Fibroblast of skin of scalp (primary cell): ENCODE measurements around the gene RPS6KB2.
"Not testable (repeated sequence)": the region's sequence is repeated elsewhere in the genome, so short reads cannot be mapped to it uniquely, and the experiment has no call there.

Experiments
- DNase-seq: peaks from one replicate; pipeline ENCODE4 v3.0.0-alpha.2; 2013

Gene RPS6KB2

DNA sequence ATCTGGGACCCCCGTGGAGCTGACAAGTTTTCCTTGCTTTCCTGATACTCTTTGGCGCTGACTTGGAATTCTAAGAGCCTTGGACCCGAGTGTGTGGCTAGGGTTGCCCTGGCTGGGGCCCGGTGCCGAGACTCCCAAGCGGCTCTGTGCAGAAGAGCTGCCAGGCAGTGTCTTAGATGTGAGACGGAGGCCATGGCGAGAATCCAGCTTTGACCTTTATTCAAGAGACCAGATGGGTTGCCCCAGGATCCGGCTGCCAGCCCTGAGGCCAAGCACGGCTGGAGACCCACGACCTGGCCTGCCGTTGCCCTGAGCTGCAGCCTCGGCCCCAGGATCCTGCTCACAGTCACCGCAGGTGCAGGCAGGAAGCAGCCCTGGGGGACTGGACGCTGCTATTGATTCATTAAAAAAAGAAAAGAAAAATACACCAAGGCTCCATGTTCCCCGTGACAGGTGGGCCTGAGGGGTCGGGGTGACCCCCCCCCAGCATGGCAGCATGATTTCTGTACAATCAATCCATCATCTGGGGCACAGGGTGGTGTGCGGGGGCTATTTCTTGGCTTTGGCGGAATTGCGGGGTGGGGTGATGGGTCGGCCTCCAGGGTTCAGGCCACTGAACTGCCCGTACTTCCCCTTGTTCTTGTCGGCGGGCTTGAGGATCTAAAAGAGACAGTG lies 30.2 kb upstream of the RPS6KB2 start:
- no peak for DNase-seq

DNA sequence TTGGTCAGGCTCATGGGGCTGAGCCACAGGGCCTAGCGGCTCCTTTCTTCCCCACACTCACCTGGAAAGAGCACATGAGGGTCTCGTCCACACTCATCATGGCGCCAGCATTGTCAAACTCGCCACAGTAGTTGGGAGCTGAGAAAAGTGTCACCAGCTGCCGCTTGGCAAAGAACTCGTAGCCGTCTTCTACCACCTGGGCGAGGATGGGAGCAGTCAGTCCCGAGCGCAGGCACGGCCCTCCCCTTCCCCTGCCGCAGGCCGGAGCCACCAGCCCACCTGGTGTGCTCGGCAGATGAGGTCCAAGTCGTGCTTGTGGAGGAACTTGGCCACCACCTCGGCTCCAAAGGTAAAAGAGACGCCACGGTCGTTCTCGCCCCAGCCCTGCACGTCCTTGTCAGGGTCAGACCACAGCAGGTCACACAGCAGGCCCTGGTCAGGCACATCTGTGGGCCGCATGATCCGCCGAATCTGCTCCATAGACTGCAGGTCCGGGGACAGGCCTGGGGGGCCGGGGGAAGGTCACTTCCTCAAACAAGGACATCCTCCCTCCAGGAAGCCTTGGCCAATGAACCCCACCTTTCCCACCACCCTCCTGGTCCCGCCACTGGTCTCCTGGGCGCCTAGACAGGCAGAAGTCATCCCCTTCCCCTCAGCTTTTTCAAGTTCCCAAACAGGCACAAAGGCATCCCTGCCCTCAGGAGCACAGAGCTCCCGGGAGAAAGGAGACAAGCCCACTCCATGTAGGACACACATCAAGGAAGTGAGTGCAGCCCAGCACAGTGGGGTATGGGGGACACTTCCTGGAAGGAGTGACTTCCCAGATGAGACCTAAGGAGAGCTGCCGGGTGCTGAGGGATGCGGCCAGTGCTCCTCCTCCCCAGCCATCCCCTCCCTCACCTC lies 29.4 kb upstream of the RPS6KB2 start:
- no peak for DNase-seq

DNA sequence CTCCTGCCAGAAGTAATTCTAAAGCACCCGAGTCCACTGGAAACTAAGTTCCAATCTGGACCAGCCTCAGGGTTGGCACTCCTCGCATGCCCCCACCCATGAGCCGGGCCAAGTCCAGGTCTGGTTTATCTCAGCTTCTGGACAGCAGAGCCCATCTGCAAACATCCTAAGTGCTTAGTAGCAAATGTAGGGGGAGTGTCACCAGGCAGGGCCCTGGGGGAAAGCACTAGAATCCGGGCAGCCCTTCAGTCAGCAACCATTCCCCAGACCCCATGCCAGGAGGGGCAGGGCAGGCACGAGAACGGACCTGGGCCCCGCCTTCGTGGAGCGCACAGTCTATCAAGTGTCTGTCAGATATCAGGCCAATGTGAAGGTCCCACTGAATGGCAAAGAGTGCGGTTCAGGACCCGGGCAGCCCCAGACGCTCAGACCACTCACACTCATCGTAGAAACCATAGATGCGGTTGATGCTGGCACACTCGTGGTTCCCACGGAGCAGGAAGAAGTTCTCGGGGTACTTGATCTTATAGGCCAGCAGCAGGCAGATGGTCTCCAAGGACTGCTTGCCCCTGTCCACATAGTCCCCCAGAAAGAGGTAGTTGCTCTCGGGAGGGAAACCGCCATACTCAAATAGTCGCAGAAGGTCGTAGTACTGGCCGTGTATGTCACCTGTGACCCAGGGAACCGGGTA lies 27.9 kb upstream of the RPS6KB2 start:
- no peak for DNase-seq

DNA sequence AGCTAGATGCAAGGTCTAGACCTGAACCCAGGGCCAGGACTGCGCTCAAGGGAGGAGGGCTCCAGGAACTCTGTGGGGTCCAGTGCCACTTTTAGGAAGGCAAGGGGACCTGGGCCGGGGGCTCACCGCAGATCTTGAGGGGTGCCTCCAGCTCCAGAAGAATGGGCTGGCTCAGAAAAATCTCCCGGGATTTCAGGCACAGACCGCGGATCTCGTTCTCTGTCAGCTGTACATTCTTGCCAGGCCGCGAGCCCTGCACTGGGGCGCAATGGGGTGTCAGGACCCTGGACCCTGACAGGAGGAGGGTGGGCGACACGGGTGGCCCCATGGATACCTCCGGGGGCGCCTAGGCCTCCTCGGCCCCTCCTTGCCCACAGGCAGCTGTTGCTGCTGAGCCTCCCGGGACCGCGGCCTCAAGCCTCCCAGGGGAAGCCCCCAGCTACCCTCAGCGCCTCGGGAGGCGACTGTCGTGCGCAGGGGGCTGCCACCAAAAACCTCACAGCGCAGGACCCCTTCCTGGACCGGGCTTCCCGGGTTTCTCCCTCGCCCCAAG lies 27.3 kb upstream of the RPS6KB2 start:
- DNase-seq = no peak

DNA sequence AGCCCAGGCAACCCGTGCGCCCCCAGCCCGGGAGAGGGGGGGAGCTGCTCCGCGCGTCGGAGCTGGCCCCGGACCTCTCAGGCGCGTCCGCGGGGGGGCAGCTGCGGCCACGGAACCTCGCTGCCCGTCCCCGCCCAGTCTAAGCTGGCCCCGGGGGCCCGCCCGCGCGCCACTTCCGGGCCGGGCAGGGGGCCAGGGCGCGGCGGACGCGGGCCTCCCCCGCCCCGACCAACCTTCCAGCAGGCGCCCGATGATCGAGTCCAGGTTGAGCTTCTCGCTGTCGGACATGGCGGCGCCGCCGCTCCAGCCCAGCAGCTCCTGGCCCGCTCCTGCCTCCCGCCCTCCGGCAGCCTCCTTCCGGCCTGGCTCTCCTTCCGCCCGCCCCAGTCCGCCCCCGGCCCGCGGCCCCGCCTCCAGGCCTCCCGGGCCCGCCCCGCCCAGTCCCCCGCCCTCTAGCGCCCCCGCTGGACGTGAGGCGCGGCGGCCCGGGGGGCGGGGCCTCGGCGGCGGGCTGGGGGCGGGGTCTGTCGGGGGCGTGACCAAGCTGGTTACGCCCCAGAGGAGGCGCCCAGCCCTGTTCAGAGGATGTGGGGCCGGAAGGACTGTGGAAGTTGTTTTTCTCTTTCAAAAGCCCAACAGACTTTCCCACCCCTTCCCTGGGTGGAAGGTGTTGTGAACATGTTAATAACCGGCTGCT lies 26.7 kb upstream of the RPS6KB2 start, which contains the start of gene PPP1CA:
TSS of gene PPP1CA (minus strand) at position 364 of the 697 bp plus-strand sequence. CDS start at position 288, 76 bp downstream.
- DNase-seq = peak; percentile 91

DNA sequence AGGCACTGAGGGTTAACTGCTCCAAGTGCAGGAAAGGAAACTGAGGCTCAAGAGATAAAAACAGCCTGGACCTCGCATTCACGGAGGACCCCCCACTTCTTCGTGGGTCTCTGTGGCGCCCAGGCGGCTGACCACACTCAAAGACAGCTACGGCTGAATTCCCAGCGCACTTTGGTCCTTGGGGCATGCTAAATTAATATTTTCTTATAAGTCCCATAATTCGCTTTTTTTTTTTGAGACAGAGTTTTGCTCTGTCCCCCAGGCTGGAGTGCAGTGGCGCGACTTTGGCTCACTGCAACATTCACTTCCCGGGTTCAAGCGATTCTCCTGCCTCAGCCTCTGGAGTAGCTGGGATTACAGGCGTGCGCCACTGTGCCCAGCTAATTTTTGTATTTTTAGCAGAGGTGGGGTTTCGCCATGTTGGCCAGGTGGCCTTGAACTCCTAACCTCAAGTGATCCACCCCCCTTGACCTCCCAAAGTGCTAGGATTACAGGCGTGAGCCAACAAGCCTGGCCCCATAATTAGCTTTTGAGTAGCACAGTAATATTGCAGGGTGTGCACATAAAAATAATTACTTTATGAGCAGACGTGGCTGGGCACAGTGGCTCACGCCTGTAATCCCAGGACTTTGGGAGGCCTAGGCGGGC lies 26.0 kb upstream of the RPS6KB2 start:
- not testable (repeated sequence) for DNase-seq

DNA sequence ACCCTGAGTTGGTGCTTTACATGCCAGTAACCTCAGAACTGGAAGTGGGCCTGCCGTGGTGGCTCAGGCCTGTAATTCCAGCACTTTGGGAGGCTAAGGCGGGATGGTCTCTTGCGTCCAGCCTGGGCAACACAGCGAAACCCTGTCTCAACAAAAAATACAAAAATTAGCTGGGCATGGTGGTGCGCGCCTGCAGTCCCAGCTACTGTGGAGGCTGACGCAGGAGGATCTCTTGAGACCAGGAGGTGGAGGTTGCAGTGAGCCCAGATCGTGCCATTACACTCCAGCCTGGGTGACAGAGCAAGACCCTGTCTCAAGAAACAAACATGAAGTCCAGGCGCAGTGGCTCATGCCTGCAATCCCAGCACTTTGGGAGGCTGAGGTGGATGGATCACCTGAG lies 25.2 kb upstream of the RPS6KB2 start:
- not testable (repeated sequence) for DNase-seq

DNA sequence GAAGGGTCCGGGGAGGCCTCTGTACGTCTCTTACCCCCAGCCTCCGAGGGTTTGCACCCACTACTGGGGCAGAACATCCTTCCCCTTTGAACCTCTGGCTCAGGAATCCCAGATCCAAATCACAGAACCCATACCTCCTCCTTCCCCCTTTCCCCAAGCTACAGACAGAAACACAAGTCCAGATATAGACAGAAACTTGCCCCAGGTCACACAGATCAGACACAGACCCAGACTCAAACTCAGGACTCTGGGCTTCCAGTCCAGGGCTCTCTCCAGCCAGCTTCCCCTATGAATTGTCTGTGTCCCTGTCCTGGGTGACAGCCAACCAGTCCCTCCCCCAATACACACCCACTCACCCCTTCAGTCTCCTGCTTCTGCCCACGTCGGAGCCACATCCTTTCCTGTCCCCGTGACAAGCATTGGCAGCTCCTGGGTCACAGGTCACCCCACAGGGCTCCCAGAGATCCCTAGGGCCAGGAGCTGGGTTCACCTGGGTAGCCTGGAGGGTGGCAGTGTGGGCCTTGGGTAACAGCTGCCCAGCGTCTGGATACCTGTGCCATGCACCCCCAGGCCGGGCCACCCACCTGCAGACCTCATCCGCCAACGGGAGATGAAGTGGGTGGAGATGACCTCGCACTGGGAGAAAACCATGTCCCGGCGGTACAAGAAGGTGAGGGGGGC lies 23.6 kb upstream of the RPS6KB2 start:
- no peak for DNase-seq

DNA sequence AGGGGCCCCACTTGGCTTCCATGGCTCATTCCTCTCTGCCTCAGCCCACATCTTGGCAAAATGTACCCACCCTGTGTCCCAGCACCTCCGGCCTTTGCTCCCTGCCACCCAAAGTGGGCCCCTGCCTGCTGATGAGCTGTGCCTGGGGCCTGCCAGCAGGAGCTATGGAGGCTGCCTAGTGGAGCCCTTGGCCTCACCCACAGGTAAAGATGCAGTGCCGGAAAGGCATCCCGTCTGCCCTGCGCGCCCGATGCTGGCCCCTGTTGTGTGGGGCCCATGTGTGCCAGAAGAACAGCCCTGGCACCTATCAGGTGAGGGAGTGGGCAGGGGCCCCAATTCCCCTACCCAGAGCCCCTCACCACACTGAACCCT lies 23.1 kb upstream of the RPS6KB2 start:
- DNase-seq = no peak

DNA sequence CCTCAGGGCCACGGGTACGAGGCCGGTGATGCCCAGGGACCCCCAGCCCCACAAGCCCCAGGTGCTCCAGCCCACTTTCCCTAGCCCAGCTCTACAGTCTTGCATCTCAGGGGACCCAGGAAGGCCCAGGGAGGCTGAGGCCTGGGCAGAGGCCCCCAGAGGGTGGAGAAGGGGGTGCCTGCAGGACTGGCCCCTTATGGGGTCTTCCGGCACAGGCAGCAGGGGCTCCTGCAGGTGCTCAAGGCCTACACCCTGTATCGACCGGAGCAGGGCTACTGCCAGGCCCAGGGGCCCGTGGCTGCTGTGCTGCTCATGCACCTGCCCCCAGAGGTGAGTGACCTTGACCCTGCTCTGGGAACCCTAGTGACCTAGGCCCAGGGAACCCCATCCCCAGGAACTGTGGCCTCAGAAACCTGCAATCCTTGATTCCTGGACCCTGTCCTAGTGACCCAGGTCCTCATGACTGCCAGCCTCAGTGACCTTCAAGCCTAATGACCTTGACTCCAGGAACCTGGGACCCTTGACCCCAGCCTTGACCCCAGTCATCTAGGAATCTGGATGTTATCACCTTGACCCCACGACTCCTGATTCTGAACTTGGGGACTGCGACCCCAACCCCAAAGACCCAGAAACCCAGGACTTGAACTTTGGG lies 22.5 kb upstream of the RPS6KB2 start:
- no peak for DNase-seq

DNA sequence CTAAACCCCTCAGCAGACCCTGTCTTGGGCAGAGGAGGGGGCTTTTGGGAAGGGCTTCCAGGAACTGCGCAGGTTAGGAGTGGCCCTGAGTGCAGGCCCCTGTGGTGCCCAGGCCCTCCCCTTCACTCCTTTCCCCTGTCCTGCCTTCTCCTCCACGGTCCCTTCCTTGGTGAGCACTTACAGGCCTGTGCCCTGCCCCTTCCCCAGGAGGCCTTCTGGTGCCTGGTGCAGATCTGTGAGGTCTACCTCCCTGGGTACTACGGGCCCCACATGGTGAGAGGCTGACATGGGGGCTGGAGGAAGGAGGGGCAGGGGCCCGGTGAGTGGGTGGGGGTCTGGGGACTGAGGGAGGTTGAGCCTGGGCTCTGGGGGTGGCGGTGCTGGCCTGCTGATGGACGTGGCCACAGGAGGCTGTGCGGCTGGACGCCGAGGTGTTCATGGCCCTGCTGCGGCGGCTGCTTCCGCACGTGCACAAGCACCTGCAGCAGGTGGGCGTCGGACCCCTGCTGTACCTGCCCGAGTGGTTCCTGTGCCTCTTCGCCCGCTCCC lies 21.8 kb upstream of the RPS6KB2 start:
- DNase-seq = no peak

DNA sequence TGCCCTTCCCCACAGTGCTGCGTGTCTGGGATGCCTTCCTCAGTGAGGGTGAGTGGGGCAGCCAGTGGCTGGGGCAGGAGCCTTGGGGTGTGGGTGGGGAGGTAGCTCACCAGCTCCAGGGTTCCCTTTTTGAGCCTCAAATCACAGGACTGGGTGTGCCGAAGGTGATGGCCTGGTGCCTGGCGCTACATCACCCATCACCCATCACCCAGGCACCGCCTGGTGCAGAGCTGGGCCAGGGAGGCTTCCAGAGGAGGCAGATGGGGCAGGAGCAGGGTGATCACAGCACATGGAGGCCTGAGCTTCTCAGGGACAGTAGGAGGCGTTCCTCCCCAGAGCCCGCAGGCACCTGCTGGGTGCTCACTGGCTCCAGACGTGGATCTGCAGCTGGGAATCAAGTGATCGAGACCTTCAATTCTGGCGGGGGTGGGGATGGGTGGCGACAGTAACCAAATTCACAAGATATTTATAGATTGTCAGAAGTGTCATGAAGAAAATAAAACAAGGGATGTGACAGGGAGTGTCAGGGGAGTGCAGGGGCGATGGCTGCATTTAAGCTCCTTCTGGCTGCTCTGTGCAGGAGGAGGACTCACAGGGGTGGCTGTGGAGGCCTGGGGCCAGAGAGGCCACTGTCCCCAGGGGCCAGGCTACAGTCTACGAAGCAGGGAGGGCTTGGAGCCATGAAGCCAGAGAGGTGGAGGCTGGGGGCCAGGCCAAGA lies 21.2 kb upstream of the RPS6KB2 start:
- no peak for DNase-seq

DNA sequence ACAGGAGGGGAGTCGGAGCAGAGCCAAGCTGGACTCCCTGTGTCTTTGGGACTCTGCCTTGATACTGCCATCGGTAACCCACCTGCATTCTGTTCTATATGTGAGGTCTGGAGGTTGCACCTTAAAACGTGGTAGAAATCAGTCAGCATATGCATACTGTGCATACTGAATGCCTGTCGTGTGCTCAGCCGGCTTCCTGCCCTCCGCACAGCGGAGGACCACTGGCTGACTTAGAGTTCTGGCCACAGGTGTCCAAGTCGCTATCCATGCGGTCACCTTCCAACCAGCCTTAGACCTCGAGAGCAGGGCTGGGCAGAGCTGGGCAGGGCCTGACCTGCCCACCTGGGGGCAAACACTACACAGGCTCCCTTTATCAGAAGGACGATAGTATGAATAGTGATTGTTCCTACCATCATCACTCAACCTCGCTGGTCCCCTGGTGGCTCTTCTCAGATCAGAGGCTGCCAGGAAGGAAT lies 20.6 kb upstream of the RPS6KB2 start:
- DNase-seq = no peak

DNA sequence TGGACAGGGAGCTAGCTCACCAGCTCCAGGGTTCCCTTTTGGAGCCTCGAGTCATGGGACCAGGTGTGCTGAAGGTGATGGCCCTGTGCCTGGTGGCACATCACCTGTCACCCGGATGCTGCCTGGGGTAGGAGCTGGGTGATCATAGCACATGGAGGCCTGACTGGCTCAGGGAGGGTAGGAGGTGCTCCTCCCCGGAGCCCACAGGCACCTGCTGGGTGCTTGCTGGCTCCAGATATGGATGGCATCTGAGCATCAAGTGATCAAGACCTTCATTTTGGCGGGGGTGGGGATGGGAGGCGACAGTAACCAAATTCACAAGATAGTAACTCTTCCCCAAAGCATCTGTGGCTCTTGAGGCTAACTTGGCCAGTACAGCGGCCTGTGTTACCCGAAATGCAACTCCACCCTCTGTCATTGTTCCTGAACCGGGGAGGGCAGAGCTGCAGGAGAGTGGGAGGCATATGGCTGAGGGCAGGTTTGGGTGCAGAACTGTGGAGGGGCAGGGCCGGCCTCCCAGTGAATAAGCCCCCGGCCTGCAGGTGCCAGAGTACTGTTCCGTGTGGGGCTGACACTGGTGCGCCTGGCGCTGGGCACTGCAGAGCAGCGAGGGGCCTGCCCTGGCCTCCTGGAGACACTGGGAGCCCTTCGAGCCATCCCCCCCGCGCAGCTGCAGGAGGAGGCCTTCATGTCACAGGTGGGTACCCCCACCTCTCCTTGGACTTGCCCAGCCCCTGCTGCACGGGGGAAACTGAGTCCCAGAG lies 19.7 kb upstream of the RPS6KB2 start:
- no peak for DNase-seq

DNA sequence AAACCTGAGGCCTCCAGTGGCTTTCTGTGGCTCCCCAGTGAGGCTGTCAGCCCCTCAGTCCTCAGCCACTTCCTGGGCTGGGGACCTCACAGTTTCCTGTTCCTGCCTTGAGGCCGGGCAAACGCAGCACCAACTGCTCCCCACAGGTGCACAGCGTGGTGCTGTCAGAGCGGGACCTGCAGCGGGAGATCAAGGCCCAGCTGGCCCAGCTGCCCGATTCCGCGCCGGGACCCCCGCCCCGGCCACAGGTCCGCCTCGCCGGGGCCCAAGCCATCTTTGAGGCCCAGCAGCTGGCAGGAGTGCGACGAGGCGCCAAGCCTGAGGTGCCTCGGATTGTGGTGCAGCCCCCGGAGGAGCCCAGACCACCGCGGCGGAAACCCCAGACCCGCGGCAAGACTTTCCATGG lies 19.0 kb upstream of the RPS6KB2 start:
- DNase-seq = no peak

DNA sequence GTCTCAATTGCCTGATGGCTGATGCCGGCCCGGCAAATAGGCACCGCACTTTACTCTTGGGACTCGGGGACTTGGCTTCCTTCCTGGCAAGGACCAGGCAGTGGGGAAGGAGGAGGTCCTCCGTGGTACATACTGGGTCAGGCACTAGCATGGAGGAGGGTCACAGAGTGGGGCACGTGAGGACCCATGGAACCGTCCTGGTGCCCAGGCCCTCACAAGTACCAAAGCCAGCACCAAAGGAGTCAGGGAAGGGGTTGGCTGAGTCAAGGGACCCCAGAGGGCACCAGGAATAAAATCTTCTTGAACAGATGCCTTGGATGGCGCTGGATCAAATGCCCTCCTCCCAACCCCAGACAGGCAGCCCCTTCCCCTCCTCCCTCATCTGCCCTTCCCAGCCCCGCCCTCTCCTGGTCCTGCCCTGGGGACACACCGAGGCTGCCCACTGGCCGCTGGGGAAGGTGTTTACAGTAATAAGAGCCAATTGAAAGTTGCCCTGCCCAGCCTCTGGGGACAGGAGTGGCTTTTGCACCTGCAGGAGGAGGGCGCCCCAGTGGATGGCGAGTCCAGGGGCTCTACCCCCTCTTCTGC lies 18.4 kb upstream of the RPS6KB2 start:
- DNase-seq = no peak

DNA sequence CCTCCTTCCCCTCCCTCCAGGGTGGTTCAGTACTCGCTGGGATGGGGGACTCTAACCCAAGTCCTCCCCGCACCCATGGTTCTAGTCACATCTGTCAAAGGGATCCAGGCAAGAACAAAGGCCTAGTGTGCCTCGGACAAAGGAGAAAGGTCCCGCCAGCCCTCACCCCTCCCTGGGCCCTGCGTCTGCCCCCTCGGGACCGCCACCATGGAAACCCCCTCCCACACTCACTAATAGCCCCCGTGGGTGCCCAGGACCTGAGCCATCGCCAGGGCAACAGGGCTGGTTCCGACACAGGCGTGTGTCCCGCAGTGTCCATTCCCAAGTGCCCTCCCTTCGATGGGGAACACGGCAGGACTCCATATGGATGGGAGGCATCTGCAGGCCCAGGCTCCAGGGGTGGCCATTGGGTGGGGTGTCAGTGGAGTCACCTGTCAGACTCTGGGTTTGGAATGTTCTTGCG lies 17.9 kb upstream of the RPS6KB2 start:
- DNase-seq = no peak
